Astrocyte of the hippocampus (primary cell): ENCODE data around the gene MAN1C1.

Experiments
- DNase-seq: peaks from one replicate; pipeline ENCODE4 v3.0.0; 2011; ENCODE audit warnings: low read depth, low spot score

The MAN1C1 gene

GRCh38 chr1:25800703-25801377, 184.2 kb downstream of the MAN1C1 start:
- no peak for DNase-seq

DNA sequence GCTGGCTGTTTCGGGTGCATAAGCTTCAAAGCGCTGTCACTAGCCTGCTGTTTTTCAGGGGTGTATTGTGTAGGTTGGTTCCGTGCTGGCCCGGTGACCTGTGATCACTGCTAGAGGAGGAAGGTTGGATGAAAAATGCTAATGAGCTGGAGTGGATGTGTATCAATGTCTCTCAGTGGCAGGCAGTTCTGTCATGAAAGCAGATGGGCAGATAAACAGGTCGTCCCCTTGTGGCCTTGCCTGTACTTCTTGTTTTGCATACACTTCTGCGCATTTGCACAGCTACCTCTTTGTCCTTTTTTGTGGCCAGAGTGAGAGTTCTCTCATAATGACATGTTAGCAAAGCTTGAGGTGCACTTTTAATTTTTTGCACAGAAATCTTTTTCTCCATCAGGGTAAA, 186.3 kb downstream of the MAN1C1 start:
- DNase-seq, result no peak

- no peak for DNase-seq
Measured at GRCh38 chr1:25803368-25803767, 186.8 kb downstream of the MAN1C1 start.

DNA sequence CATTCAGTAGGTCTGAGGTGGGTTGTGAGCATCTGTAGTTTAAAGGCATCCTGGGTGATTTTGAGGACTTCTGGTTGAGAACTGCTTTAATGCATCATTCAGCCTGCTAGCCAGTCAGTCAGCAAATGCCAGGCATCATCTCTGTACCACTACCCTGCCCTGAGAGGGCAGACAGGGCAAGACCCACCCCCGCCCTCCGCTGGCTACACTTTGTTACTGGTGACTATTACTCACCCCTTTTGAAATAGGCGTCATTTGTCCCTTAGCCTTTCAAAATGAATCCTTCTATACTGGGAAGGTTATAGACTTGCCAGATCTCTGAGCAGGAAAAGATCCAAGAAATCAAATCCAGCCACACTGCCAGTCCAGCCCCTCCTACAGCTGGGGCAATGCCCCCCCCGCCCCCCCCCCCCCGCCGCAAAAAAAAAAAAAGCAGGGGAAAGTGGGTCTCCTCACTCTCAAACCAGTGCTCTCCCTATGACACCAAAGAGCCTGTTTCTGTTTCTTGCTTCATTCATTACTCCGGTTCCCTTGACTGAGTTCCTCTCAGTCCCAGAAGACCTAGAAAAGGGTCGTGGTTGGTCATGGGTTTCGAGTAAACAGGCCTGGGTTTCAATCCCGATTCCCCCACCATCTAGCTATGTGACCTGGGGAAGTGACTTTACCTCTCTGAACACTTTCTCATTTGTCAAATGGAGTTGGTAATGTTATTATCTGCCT, 187.8 kb downstream of the MAN1C1 start:
- DNase-seq, result peak; percentile 50

GRCh38 chr1:25804964-25805862, 188.6 kb downstream of the MAN1C1 start:
- no peak for DNase-seq

- peak; percentile 77 for DNase-seq
Measured at GRCh38 chr1:25805863-25806225, 189.3 kb downstream of the MAN1C1 start.

GRCh38 chr1:25806418-25806817, 189.8 kb downstream of the MAN1C1 start:
- peak; percentile 80 for DNase-seq

- no peak for DNase-seq
Measured at GRCh38 chr1:25807480-25808390, 191.1 kb downstream of the MAN1C1 start.

DNA sequence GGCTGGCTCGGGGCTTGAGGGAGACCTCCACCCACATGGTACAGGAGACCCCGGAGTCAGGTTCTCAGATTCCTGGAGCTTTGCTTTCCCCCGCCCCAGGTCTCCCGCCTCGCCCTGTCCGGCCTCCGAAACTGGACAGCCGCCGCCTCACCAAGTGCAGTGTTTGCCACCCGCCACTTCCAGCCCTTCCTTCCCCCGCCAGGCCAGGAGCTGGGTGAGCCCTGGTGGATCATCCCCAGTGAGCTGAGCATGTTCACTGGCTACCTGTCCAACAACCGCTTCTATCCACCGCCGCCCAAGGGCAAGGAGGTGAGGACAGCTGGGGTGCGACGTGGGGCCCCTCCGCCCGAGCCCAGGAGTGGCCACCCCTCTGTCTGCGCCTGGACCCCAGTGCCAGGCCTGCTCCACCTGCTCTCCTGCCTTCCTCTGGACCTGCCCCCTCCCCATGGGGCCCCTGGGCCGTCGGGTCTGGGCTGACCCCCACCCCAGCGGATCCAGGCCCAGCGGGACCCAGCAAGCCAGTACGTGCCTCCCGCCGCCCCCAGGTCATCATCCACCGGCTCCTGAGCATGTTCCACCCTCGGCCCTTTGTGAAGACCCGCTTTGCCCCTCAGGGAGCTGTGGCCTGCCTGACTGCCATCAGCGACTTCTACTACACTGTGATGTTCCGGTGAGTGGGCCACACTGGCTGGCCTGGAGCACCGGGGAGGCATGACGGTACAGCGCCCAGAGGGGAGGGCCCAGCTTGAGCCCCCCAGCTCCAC, 192.1 kb downstream of the MAN1C1 start:
- DNase-seq, result no peak

- no peak for DNase-seq
Measured at GRCh38 chr1:25809283-25809926, 192.8 kb downstream of the MAN1C1 start.

DNA sequence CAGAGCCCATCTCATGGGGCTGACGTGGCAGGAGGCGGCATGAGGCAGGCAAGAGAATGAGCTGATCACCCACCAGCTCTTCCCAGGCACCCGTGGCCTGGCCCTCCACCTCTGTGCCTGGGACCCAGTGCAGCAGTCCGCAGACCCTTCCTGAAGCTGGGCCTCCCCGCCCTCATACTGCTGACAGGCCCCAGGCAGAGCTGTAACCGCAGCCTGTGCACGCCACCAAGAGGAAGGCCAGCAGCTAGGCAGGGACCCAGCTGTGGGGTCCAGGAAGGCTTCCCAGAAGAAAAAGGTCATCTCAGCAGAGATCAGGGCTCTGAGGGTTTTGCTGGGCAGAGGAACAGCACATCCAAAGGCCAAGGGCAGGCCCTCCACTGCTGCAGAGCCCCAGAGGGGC, 193.3 kb downstream of the MAN1C1 start:
- no peak for DNase-seq

- peak; percentile 72 for DNase-seq
Measured at GRCh38 chr1:25810341-25811299, 194.0 kb downstream of the MAN1C1 start.

DNA sequence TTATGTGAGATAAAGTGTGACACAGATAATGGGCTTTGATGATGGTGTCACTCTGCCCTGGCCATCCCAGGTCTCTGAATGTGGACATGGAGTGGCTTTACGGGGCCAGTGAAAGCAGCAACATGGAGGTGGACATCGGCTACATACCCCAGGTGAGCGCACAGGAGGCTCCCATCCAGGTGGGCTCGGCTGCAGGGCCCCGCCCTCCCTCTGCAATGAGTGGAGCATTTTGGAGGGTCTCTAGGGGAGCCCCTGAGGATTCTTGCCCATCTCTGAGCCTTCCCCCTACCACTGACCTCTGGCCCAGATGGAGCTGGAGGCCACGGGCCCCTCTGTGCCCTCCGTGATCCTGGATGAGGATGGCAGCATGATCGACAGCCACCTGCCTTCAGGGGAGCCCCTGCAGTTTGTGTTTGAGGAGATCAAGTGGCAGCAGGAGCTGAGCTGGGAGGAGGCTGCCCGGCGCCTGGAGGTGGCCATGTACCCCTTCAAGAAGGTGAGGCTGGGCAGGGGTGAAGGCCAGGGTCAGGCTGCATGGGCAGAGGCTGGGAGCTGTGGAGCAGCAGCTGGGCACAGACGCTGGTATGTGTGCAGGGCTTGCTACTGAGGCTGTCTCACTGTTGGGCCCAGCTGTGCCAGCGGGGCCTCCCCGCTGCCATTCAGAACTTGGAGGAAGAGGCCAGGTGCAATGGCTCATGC, 194.9 kb downstream of the MAN1C1 start:
- DNase-seq, result no peak

DNA sequence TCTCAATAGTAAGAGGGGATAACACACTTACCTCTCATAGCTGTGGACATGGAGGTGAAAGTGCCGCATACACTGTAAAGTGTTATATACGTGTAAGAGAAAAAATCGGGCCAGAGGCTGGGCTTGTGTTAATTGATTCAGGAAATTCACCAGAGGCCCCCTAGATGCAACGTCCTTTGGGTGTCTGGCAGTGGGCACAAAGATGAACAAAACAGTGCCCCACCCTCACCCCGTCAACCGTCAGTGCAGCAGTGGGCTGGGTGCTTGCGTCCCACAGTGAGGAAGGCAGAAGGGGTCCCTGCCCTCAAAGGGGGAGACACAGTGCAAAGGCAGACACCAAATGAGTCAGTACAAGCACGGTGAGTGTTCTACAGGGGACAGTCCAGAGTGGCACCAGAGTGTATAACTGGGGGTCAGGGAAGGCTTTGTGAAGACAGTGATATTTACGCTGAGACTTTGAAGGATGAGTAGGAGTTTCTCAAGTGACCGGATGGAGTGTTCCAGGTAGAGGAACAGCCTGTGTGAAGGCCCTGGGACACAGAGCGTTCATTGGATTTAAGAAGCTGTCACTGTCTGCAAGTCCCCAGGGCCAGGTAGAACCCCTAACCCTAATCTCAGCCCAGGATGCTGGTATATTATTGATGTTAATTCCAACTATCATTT, 196.6 kb downstream of the MAN1C1 start:
- no peak for DNase-seq

DNA sequence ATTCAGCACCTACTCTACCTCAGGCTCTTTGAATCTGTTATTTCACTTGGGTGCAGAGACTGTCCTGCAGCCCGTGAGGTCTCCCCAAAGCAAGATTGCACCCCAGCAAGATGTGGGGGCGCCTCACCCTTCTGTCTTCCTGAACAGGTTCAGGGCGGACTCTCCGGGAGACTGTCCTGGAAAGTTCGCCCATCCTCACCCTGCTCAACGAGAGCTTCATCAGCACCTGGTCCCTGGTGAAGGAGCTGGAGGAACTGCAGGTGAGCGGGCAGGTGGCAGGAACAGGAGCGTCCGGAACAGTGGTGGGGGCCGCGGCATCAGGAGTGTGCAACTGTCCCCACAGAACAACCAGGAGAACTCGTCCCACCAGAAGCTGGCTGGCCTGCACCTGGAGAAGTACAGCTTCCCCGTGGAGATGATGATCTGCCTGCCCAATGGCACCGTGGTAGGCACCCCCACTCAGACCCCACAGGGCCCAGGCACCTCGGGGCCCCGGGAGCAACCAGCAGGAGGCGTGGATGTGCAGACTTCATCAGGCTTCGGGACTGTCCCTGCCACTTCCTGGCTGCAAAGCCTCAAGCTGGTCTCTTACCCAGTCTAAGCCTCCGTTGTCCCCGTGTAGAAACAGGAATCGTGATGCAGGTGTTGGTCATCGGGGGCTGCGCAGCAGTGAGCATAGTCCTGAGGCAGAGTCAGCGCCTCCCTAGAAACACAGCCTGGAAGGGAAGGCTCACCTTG, 197.3 kb downstream of the MAN1C1 start:
- DNase-seq, result no peak

DNA sequence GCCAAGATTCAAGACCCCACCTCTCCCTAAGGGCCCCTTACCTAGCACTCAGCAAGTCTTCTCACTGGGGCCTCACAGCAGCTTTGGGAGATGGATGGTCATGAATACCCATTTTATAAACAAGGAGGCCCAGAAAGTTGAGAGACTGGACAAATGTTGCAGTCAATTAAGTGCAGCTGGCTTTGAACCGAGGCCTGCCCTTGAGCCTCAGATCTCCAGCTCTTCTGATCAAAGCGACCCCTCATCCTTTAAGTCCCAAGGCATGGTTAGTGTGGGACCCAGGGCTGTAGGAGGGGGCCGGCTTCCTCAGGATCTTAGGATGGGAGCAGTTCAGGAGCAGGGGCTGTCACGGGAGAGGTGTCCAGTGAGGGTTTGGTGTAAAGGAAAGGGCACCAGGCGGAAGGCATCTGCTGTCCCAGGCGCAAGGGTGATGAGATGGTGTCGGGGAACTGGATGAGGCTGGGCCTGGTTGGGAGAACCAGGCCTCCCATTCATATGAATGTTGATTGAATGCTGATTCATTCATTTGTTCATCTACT, 198.0 kb downstream of the MAN1C1 start:
- DNase-seq, result no peak
